Neural cell (in vitro differentiated cells): ENCODE data around the gene ALG6. TPM values are rescaled to one million over a fixed set of nuclear protein-coding genes. Genes with fewer than 3 reads are reported as not detected.

Experiments
- H2AFZ ChIP-seq: fragments of 200-600, 300-800 bp; sonication (generic), shearing (Covaris generic); 2 replicates; pipeline ENCODE4 v1.6.0; 2014; ENCODE audit warnings: low read depth, mild to moderate bottlenecking, antibody characterized with exemption, low read length, moderate library complexity
- H3F3A ChIP-seq: fragments of 200-600 bp; shearing (Covaris generic); 2 replicates; pipeline ENCODE4 v1.6.1; 2016; ENCODE audit warnings: mild to moderate bottlenecking, moderate library complexity, mixed read lengths, antibody characterized with exemption, low read length; ENCODE audit not compliant: insufficient read depth, poor library complexity, severe bottlenecking
- H3K27ac ChIP-seq: fragments of 200-600, 300-800 bp; sonication (generic), shearing (Covaris generic); 2 replicates; pipeline ENCODE4 v1.5.1; 2014; ENCODE audit warnings: mild to moderate bottlenecking, low read length, moderate library complexity
- H3K27me3 ChIP-seq: fragments of 300-800, 200-600 bp; sonication (generic), shearing (Covaris generic); 2 replicates; pipeline ENCODE4 v1.6.0; 2014; ENCODE audit warnings: mild to moderate bottlenecking, low read depth, low read length, moderate library complexity; ENCODE audit not compliant: insufficient read depth
- H3K36me3 ChIP-seq: fragments of 300-800, 200-600 bp; sonication (generic), shearing (Covaris generic); 2 replicates; pipeline ENCODE4 v1.5.1; 2014; ENCODE audit warnings: mild to moderate bottlenecking, antibody characterized with exemption, low read length, moderate library complexity; ENCODE audit not compliant: insufficient read depth
- H3K4me2 ChIP-seq: fragments of 300-800, 200-600 bp; sonication (generic), shearing (Covaris generic); 2 replicates; pipeline ENCODE4 v1.6.0; 2014; ENCODE audit warnings: mild to moderate bottlenecking, low read length
- H3K4me3 ChIP-seq: fragments of 300-800, 200-600 bp; sonication (generic), shearing (Covaris generic); 2 replicates; pipeline ENCODE4 v1.5.1; 2014; ENCODE audit warnings: mild to moderate bottlenecking, low read length, moderate library complexity
- H3K79me2 ChIP-seq: fragments of 200-600 bp; shearing (Covaris generic); replicated peaks from 2 replicates; pipeline ENCODE4 v1.6.0; 2014; ENCODE audit warnings: mild to moderate bottlenecking, low read length, moderate library complexity; ENCODE audit not compliant: insufficient read depth
- H3K9ac ChIP-seq: fragments of 300-800, 200-600 bp; sonication (generic), shearing (Covaris generic); 2 replicates; pipeline ENCODE4 v1.6.1; 2016; ENCODE audit warnings: mild to moderate bottlenecking, low read length, mixed read lengths
- H3K9me2 ChIP-seq: fragments of 200-600 bp; shearing (Covaris generic); 2 replicates; pipeline ENCODE4 v1.6.1; 2016; ENCODE audit warnings: mild to moderate bottlenecking, low read length, mixed read lengths; ENCODE audit not compliant: insufficient read depth
- H3K9me3 ChIP-seq: fragments of 200-600, 300-800 bp; sonication (generic), shearing (Covaris generic); 2 replicates; pipeline ENCODE4 v1.6.1; 2016; ENCODE audit warnings: mild to moderate bottlenecking, mixed run types, low read length, moderate library complexity, mixed read lengths
- H4K20me1 ChIP-seq: fragments of 200-600 bp; shearing (Covaris generic); 2 replicates; pipeline ENCODE4 v1.6.1; 2016; ENCODE audit warnings: mild to moderate bottlenecking, mixed run types; ENCODE audit not compliant: insufficient read depth
- CTCF ChIP-seq: fragments of 450-650 bp; IDR thresholded peaks from 2 replicates; pipeline ENCODE4 v1.5.1; 2014; ENCODE audit warnings: antibody characterized with exemption, mild to moderate bottlenecking, moderate library complexity; ENCODE audit not compliant: poor library complexity, severe bottlenecking
- EP300 ChIP-seq: fragments of 450-650 bp; conservative IDR thresholded peaks from 2 replicates; pipeline ENCODE4 v1.6.1; 2014; ENCODE audit warnings: antibody characterized with exemption, mild to moderate bottlenecking, moderate library complexity; ENCODE audit not compliant: poor library complexity, severe bottlenecking
- EZH2 ChIP-seq: fragments of 200-600, 300-800 bp; shearing (Covaris generic), sonication (generic); IDR thresholded peaks from 2 replicates; pipeline ENCODE4 v1.6.1; 2014; ENCODE audit warnings: antibody characterized with exemption, low read length, borderline replicate concordance, mild to moderate bottlenecking; ENCODE audit not compliant: insufficient read depth, poor library complexity, severe bottlenecking
- MXI1 ChIP-seq: fragments of 450-650 bp; conservative IDR thresholded peaks from 2 replicates; pipeline ENCODE4 v1.6.1; 2014; ENCODE audit warnings: antibody characterized with exemption, mild to moderate bottlenecking; ENCODE audit not compliant: poor library complexity, severe bottlenecking
- POLR2AphosphoS5 ChIP-seq: IDR thresholded peaks from 2 replicates; pipeline ENCODE4 v1.6.1; 2012
- RAD21 ChIP-seq: fragments of 450-650 bp; conservative IDR thresholded peaks from 2 replicates; pipeline ENCODE4 v1.6.1; 2014; ENCODE audit warnings: antibody characterized with exemption, mild to moderate bottlenecking, moderate library complexity
- SMC3 ChIP-seq: fragments of 450-650 bp; conservative IDR thresholded peaks from 2 replicates; pipeline ENCODE4 v1.6.1; 2014; ENCODE audit warnings: antibody characterized with exemption, mild to moderate bottlenecking, moderate library complexity; ENCODE audit not compliant: poor library complexity
- TAF1 ChIP-seq: IDR thresholded peaks from 2 replicates; pipeline ENCODE4 v1.6.1; 2012; ENCODE audit warnings: low read depth
- polyA plus RNA-seq: library from polyadenylated mRNA; depleted of rRNA; stranded (reverse); fragments of >200 nt; gene quantifications from 2 replicates; pipeline ENCODE4 v1.2.3, GENCODE V29; 2014
- TF ChIP-seq, protein P1 (sequence below): IDR thresholded peaks from 2 replicates; pipeline ENCODE4 v1.6.1; 2012; ENCODE audit warnings: borderline replicate concordance

The ALG6 gene
- polyA plus RNA-seq, 1 donor from 2014 or later: 46.8 TPM

- no peaks in the 10 kb centered on the region for H3F3A ChIP-seq
- peaks cover 98% of the 10 kb centered on the region for H3K27me3 ChIP-seq
- no peaks in the 10 kb centered on the region for H3K9me2 ChIP-seq
- H4K20me1 ChIP-seq: no peaks in the 10 kb centered on the region
- no peaks in the 10 kb centered on the region for H3K79me2 ChIP-seq
- H2AFZ ChIP-seq: no peak overlapping the region
- no peak overlapping the region for H3K27ac ChIP-seq
- no peak overlapping the region for H3K9ac ChIP-seq
- no peak overlapping the region for H3K4me3 ChIP-seq
- peaks cover 6% of the 10 kb centered on the region for H3K9me3 ChIP-seq
- no peaks in the 10 kb centered on the region for H3K36me3 ChIP-seq
- peak; percentile 54 for TF ChIP-seq EZH2
- TF ChIP-seq CTCF: no peak
- peak; percentile 34 for TF ChIP-seq POLR2AphosphoS5
- no peak overlapping the region for H3K4me2 ChIP-seq
These were observed 47.3 kb upstream of the ALG6 start for GRCh38 chr1:63320022-63320721.

DNA sequence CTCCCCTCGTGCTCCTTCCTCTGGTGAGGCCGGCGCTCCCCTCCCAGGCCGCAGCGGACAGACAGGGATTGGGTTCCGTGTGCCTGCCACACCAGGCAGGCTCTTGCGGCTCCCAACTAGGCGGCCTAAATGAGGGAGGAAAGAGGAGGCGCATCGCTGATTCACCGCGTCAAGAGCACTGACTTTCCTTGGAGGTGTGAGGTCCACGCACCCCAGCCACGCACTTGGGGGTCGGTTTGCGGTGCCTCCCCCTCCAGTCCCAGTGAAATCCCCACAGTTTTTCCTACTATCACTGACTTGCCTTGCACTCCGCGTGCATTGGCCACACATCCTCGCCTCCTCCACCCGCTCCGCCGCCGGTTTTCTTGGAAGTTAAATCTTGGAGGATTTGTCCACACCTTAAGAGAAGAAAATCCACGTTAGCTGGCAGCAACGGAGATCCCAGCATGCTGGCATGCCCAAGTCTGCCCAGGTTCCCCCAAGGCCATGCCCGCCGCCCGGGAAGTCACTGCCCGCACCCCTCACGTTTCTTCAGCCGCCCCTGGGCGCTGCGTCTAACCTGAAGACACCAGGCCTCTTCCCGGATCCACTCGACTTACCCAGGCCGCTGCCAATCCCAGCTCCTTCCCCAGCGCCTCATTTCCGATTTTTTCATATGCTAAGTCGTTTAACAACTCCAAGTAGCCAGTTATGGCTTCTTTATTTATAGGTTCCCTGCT is 46.2 kb upstream of the ALG6 start:
- TF ChIP-seq TAF1 (no peak), SMC3 (no peak), RAD21 (no peak), POLR2AphosphoS5 (no peak), EZH2 (no peak), EP300 (no peak), CTCF (no peak), MXI1 (no peak)
- TF ChIP-seq, protein P1, sequence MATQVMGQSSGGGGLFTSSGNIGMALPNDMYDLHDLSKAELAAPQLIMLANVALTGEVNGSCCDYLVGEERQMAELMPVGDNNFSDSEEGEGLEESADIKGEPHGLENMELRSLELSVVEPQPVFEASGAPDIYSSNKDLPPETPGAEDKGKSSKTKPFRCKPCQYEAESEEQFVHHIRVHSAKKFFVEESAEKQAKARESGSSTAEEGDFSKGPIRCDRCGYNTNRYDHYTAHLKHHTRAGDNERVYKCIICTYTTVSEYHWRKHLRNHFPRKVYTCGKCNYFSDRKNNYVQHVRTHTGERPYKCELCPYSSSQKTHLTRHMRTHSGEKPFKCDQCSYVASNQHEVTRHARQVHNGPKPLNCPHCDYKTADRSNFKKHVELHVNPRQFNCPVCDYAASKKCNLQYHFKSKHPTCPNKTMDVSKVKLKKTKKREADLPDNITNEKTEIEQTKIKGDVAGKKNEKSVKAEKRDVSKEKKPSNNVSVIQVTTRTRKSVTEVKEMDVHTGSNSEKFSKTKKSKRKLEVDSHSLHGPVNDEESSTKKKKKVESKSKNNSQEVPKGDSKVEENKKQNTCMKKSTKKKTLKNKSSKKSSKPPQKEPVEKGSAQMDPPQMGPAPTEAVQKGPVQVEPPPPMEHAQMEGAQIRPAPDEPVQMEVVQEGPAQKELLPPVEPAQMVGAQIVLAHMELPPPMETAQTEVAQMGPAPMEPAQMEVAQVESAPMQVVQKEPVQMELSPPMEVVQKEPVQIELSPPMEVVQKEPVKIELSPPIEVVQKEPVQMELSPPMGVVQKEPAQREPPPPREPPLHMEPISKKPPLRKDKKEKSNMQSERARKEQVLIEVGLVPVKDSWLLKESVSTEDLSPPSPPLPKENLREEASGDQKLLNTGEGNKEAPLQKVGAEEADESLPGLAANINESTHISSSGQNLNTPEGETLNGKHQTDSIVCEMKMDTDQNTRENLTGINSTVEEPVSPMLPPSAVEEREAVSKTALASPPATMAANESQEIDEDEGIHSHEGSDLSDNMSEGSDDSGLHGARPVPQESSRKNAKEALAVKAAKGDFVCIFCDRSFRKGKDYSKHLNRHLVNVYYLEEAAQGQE: no peak
- H4K20me1 ChIP-seq: no peaks in the 10 kb centered on the region
- H2AFZ ChIP-seq: no peak overlapping the region
- H3K79me2 ChIP-seq: no peaks in the 10 kb centered on the region
- H3K4me3 ChIP-seq: no peak overlapping the region
- no peaks in the 10 kb centered on the region for H3K36me3 ChIP-seq
- H3K4me2 ChIP-seq: no peak overlapping the region
- peaks cover 98% of the 10 kb centered on the region for H3K27me3 ChIP-seq
- H3K9me2 ChIP-seq: no peaks in the 10 kb centered on the region
- H3K9me3 ChIP-seq: peaks cover 2% of the 10 kb centered on the region
- no peak overlapping the region for H3K9ac ChIP-seq
- no peaks in the 10 kb centered on the region for H3F3A ChIP-seq
- no peak overlapping the region for H3K27ac ChIP-seq
